HG03521 (cell line): ENCODE results near the gene EGLN1.
A peak's percentile ranks its signal among the peaks of the same experiment; 100 is the strongest.

ENCODE experiments used
- ATAC-seq: cut with Tn5 transposase; IDR thresholded peaks from one replicate; pipeline ENCODE4 v1.9.1; 2021; ENCODE audit warnings: mild to moderate bottlenecking, moderate library complexity; ENCODE audit not compliant: unreplicated experiment

Gene EGLN1

GRCh38 chr1:231401478-231401877, 20.6 kb downstream of the EGLN1 start:
- no peak for ATAC-seq

GRCh38 chr1:231397886-231398671, 24.0 kb downstream of the EGLN1 start:
- no peak for ATAC-seq

GRCh38 chr1:231396643-231397042, 25.4 kb downstream of the EGLN1 start:
- no peak for ATAC-seq

GRCh38 chr1:231395998-231396390, 26.1 kb downstream of the EGLN1 start:
- no peak for ATAC-seq

- no peak for ATAC-seq
Measured at GRCh38 chr1:231395076-231395997, 26.8 kb downstream of the EGLN1 start.

- no peak for ATAC-seq
Measured at GRCh38 chr1:231393668-231394067, 28.4 kb downstream of the EGLN1 start.

GRCh38 chr1:231392389-231393131, 29.5 kb downstream of the EGLN1 start:
- ATAC-seq = no peak

GRCh38 chr1:231390071-231390470, 32.0 kb downstream of the EGLN1 start:
- ATAC-seq = no peak

GRCh38 chr1:231387770-231388669, 34.1 kb downstream of the EGLN1 start:
- ATAC-seq = no peak

GRCh38 chr1:231386466-231386865, 35.6 kb downstream of the EGLN1 start:
- ATAC-seq = no peak

- ATAC-seq = no peak
Measured at GRCh38 chr1:231385416-231385748, 36.7 kb downstream of the EGLN1 start.

GRCh38 chr1:231384696-231385415, 37.2 kb downstream of the EGLN1 start:
- ATAC-seq = no peak

- ATAC-seq = no peak
Measured at GRCh38 chr1:231383159-231383860, 38.8 kb downstream of the EGLN1 start.

GRCh38 chr1:231382426-231382825, 39.7 kb downstream of the EGLN1 start:
- ATAC-seq = no peak

GRCh38 chr1:231381729-231382128, 40.4 kb downstream of the EGLN1 start:
- ATAC-seq = no peak

GRCh38 chr1:231376875-231377549, 45.1 kb downstream of the EGLN1 start:
- ATAC-seq = peak; percentile 58

- no peak for ATAC-seq
Measured at GRCh38 chr1:231376101-231376500, 46.0 kb downstream of the EGLN1 start.

- ATAC-seq = no peak
Measured at GRCh38 chr1:231374394-231374793, 47.7 kb downstream of the EGLN1 start.

GRCh38 chr1:231372501-231372900, 49.6 kb downstream of the EGLN1 start:
- ATAC-seq = no peak
